SK-N-SH treated with all-trans-retinoic acid at 6 μM for 48 hours (cell line): ENCODE results near the gene SNX21.

ENCODE experiments used
- ATAC-seq: fragments of 200-7000 bp; cut with Tn5 transposase; 3 replicates; pipeline ENCODE4 v1.9.1; 2020; ENCODE audit warnings: mild to moderate bottlenecking, moderate library complexity
- ARNTL ChIP-seq: fragments of 450-650 bp; formaldehyde crosslinking; IDR thresholded peaks from 2 replicates; pipeline ENCODE4 v1.5.0; 2020; ENCODE audit warnings: low read depth, mild to moderate bottlenecking, moderate library complexity, borderline replicate concordance
- BACH2 ChIP-seq: fragments of 250-450 bp; sonication (Bioruptor Pico); IDR thresholded peaks from 2 replicates; pipeline ENCODE4 v1.9.0; 2021; ENCODE audit warnings: mild to moderate bottlenecking, borderline replicate concordance
- CREB5 ChIP-seq: fragments of 250-450 bp; sonication (Bioruptor Pico); IDR thresholded peaks from 2 replicates; pipeline ENCODE4 v1.5.1; 2020; ENCODE audit warnings: low read depth, mild to moderate bottlenecking, moderate library complexity
- CSDC2 ChIP-seq: fragments of 250-450 bp; sonication (Bioruptor Pico); IDR thresholded peaks from 2 replicates; pipeline ENCODE4 v1.5.0; 2020; ENCODE audit warnings: mild to moderate bottlenecking, moderate library complexity
- CSRNP3 ChIP-seq: fragments of 250-450 bp; sonication (Bioruptor Pico); IDR thresholded peaks from 2 replicates; pipeline ENCODE4 v1.5.1; 2021; ENCODE audit warnings: mild to moderate bottlenecking, moderate library complexity
- ESRRG ChIP-seq: fragments of 250-450 bp; sonication (Bioruptor Pico); IDR thresholded peaks from 2 replicates; pipeline ENCODE4 v1.6.1; 2021; ENCODE audit warnings: mild to moderate bottlenecking
- GLIS3 ChIP-seq: fragments of 250-450 bp; sonication (Bioruptor Pico); IDR thresholded peaks from 2 replicates; pipeline ENCODE4 v1.5.0; 2020; ENCODE audit warnings: mild to moderate bottlenecking, moderate library complexity
- ISL1 ChIP-seq: fragments of 250-450 bp; sonication (Bioruptor Pico); IDR thresholded peaks from 2 replicates; pipeline ENCODE4 v2.1.2; 2022; ENCODE audit warnings: mild to moderate bottlenecking, moderate library complexity
- OSR1 ChIP-seq: fragments of 250-450 bp; sonication (Bioruptor Pico); IDR thresholded peaks from 2 replicates; pipeline ENCODE4 v1.8.0; 2022; ENCODE audit warnings: moderate library complexity, mild to moderate bottlenecking, inconsistent platforms
- PPARA ChIP-seq: fragments of 250-450 bp; sonication (Bioruptor Pico); IDR thresholded peaks from 2 replicates; pipeline ENCODE4 v1.5.0; 2020; ENCODE audit warnings: mild to moderate bottlenecking, borderline replicate concordance
- RARB ChIP-seq: fragments of 250-450 bp; sonication (Bioruptor Pico); IDR thresholded peaks from 2 replicates; pipeline ENCODE4 v1.8.0; 2021; ENCODE audit warnings: mild to moderate bottlenecking, moderate library complexity
- SNAI2 ChIP-seq: fragments of 250-450 bp; sonication (Bioruptor Pico); IDR thresholded peaks from 2 replicates; pipeline ENCODE4 v1.5.0; 2020; ENCODE audit warnings: mild to moderate bottlenecking, moderate library complexity
- TCF4 ChIP-seq: fragments of 250-450 bp; sonication (Bioruptor Pico); IDR thresholded peaks from 2 replicates; pipeline ENCODE4 v1.8.0; 2021; ENCODE audit warnings: mild to moderate bottlenecking, moderate library complexity, borderline replicate concordance
- TOX ChIP-seq: fragments of 250-450 bp; sonication (Bioruptor Pico); IDR thresholded peaks from 2 replicates; pipeline ENCODE4 v1.8.0; 2021; ENCODE audit warnings: mild to moderate bottlenecking, moderate library complexity, borderline replicate concordance
- ZC3H10 ChIP-seq: fragments of 250-450 bp; sonication (Bioruptor Pico); IDR thresholded peaks from 2 replicates; pipeline ENCODE4 v1.5.1; 2021; ENCODE audit warnings: mild to moderate bottlenecking, moderate library complexity
- ZFP3 ChIP-seq: fragments of 250-450 bp; sonication (Bioruptor Pico); IDR thresholded peaks from 2 replicates; pipeline ENCODE4 v1.5.0; 2020; ENCODE audit warnings: mild to moderate bottlenecking, moderate library complexity
- ZNF565 ChIP-seq: fragments of 450-650 bp; formaldehyde crosslinking; conservative IDR thresholded peaks from 2 replicates; pipeline ENCODE4 v1.5.0; 2020; ENCODE audit warnings: low read depth, mild to moderate bottlenecking, moderate library complexity
- ZNF70 ChIP-seq: fragments of 450-650 bp; formaldehyde crosslinking; IDR thresholded peaks from 2 replicates; pipeline ENCODE4 v1.5.0; 2020; ENCODE audit warnings: mild to moderate bottlenecking, moderate library complexity
- ZNF8 ChIP-seq: fragments of 450-650 bp; formaldehyde crosslinking; IDR thresholded peaks from 2 replicates; pipeline ENCODE4 v1.5.0; 2020; ENCODE audit warnings: mild to moderate bottlenecking, moderate library complexity
- TF ChIP-seq, protein P1 (sequence below): fragments of 250-450 bp; sonication (Bioruptor Pico); IDR thresholded peaks from 2 replicates; pipeline ENCODE4 v1.5.0; 2020; ENCODE audit warnings: mild to moderate bottlenecking, moderate library complexity
- TF ChIP-seq, protein P2 (sequence below): fragments of 250-450 bp; sonication (Bioruptor Pico); IDR thresholded peaks from 2 replicates; pipeline ENCODE4 v1.8.0; 2020; ENCODE audit warnings: mild to moderate bottlenecking, moderate library complexity, borderline replicate concordance

The SNX21 gene

GRCh38 chr20:45853484-45853883 lies 19.9 kb downstream of the SNX21 start:
- no peak for ATAC-seq

DNA sequence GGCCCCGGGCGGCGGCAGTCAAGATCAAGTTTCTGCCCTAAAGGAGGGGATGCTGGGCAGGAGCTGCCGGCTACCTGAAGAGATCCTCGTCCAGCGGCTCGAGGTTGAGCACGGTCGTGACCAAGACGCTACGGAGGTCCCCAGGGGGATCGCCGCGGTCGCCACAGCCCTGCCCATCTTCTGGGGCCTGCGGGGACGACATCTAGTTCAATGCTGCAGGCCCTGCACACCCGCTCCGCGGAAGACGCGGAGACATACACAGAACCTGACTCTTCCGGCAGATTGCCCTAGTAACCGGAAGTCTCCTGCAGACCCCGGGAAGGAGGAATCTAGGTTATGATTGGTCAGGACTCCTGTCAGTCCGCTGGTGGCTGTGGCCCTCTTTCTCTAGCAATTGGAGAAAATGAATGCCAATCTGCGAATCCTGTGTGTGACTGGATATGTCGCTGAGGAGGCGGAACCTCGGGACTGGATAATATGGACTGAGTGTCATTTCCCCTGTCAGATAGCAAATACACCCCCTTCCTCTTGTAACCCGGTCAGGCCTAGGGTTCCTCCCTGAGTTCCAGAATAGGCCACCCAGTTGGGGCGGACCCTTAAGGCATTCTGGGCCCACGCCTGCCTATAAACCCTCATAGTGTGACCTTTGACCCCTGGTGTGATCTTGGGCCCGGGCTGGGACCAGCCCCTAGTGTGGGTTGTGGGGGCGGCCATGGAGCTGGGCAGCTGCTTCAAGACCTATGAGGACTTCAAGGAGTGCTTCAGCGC lies 23.7 kb downstream of the SNX21 start, which contains the start of the genes ACOT8 and ZSWIM3:
TSS of gene ACOT8 (minus strand) at position 279 of the 768 bp plus-strand sequence. CDS start at position 202, 77 bp downstream.
TSS of gene ZSWIM3 (plus strand) at position 501 of the 768 bp plus-strand sequence. CDS start at position 713, 212 bp downstream.
- ATAC-seq, result peak; percentile 99
- no peak for TF ChIP-seq TOX
- no peak for TF ChIP-seq OSR1 (CRISPR knock-in tag)
- TF ChIP-seq TCF4 (CRISPR knock-in tag), result no peak
- TF ChIP-seq CREB5 (CRISPR knock-in tag), result no peak
- TF ChIP-seq, protein P1, sequence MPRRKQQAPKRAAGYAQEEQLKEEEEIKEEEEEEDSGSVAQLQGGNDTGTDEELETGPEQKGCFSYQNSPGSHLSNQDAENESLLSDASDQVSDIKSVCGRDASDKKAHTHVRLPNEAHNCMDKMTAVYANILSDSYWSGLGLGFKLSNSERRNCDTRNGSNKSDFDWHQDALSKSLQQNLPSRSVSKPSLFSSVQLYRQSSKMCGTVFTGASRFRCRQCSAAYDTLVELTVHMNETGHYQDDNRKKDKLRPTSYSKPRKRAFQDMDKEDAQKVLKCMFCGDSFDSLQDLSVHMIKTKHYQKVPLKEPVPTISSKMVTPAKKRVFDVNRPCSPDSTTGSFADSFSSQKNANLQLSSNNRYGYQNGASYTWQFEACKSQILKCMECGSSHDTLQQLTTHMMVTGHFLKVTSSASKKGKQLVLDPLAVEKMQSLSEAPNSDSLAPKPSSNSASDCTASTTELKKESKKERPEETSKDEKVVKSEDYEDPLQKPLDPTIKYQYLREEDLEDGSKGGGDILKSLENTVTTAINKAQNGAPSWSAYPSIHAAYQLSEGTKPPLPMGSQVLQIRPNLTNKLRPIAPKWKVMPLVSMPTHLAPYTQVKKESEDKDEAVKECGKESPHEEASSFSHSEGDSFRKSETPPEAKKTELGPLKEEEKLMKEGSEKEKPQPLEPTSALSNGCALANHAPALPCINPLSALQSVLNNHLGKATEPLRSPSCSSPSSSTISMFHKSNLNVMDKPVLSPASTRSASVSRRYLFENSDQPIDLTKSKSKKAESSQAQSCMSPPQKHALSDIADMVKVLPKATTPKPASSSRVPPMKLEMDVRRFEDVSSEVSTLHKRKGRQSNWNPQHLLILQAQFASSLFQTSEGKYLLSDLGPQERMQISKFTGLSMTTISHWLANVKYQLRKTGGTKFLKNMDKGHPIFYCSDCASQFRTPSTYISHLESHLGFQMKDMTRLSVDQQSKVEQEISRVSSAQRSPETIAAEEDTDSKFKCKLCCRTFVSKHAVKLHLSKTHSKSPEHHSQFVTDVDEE, result no peak
- TF ChIP-seq ZNF8 (CRISPR knock-in tag), result no peak
- TF ChIP-seq, protein P2, sequence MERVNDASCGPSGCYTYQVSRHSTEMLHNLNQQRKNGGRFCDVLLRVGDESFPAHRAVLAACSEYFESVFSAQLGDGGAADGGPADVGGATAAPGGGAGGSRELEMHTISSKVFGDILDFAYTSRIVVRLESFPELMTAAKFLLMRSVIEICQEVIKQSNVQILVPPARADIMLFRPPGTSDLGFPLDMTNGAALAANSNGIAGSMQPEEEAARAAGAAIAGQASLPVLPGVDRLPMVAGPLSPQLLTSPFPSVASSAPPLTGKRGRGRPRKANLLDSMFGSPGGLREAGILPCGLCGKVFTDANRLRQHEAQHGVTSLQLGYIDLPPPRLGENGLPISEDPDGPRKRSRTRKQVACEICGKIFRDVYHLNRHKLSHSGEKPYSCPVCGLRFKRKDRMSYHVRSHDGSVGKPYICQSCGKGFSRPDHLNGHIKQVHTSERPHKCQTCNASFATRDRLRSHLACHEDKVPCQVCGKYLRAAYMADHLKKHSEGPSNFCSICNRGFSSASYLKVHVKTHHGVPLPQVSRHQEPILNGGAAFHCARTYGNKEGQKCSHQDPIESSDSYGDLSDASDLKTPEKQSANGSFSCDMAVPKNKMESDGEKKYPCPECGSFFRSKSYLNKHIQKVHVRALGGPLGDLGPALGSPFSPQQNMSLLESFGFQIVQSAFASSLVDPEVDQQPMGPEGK (CRISPR knock-in tag), result no peak
- no peak for TF ChIP-seq PPARA
- TF ChIP-seq CSRNP3 (CRISPR knock-in tag), result no peak

More at GRCh38 chr20:45853484-45853883, 19.9 kb downstream of the SNX21 start:
- TF ChIP-seq GLIS3 (CRISPR knock-in tag) (no peak), ZNF565 (no peak), ZFP3 (CRISPR knock-in tag) (no peak), RARB (CRISPR knock-in tag) (no peak), ARNTL (CRISPR knock-in tag) (no peak), OSR1 (CRISPR knock-in tag) (no peak), ESRRG (CRISPR knock-in tag) (no peak), CREB5 (CRISPR knock-in tag) (no peak), ZNF8 (CRISPR knock-in tag) (no peak), ZNF70 (CRISPR knock-in tag) (no peak), CSRNP3 (CRISPR knock-in tag) (no peak), PPARA (no peak), ZC3H10 (CRISPR knock-in tag) (no peak), TOX (no peak), BACH2 (CRISPR knock-in tag) (no peak), SNAI2 (no peak), ISL1 (CRISPR knock-in tag) (no peak), CSDC2 (CRISPR knock-in tag) (no peak)
- TF ChIP-seq, protein P2 (CRISPR knock-in tag), result no peak
